HepG2 (cell line): ENCODE measurements around the gene ZFR.
"Not testable (repeated sequence)": the region's sequence is repeated elsewhere in the genome, so short reads cannot be mapped to it uniquely, and the experiment has no call there.

Source experiments
- CTCF ChIP-seq: sonication (generic); formaldehyde crosslinking; IDR thresholded peaks from 2 replicates; pipeline ENCODE4 v1.5.0; 2020; ENCODE audit warnings: mild to moderate bottlenecking, missing genetic modification reagents, moderate library complexity
- ELF1 ChIP-seq: sonication (generic); formaldehyde crosslinking; IDR thresholded peaks from 2 replicates; pipeline ENCODE4 v1.4.0; 2020; ENCODE audit warnings: missing genetic modification reagents
- MTA3 ChIP-seq: sonication (generic); formaldehyde crosslinking; IDR thresholded peaks from 2 replicates; pipeline ENCODE4 v1.4.0; 2020; ENCODE audit warnings: missing genetic modification reagents
- NFE2L1 ChIP-seq: sonication (generic); formaldehyde crosslinking; IDR thresholded peaks from 2 replicates; pipeline ENCODE4 v1.4.0; 2020; ENCODE audit warnings: missing genetic modification reagents, mild to moderate bottlenecking, borderline replicate concordance
- PCBP2 ChIP-seq: fragments of 200-400 bp; formaldehyde crosslinking; optimal IDR thresholded peaks from 2 replicates; pipeline ENCODE3; 2018; ENCODE audit warnings: low read length, low read depth; ENCODE audit not compliant: poor library complexity, severe bottlenecking
- PHF20 ChIP-seq: sonication (generic); formaldehyde crosslinking; IDR thresholded peaks from 2 replicates; pipeline ENCODE4 v1.5.0; 2020; ENCODE audit warnings: mild to moderate bottlenecking, missing genetic modification reagents
- PHF8 ChIP-seq: sonication (generic); formaldehyde crosslinking; IDR thresholded peaks from 2 replicates; pipeline ENCODE4 v1.5.0; 2020; ENCODE audit warnings: missing genetic modification reagents
- SP2 ChIP-seq: sonication (generic); formaldehyde crosslinking; IDR thresholded peaks from 2 replicates; pipeline ENCODE4 v1.5.1; 2020; ENCODE audit warnings: mild to moderate bottlenecking, missing genetic modification reagents
- ZFP41 ChIP-seq: sonication (generic); formaldehyde crosslinking; IDR thresholded peaks from 2 replicates; pipeline ENCODE4 v1.4.0; 2020; ENCODE audit warnings: mild to moderate bottlenecking, missing genetic modification reagents, borderline replicate concordance
- ZNF205 ChIP-seq: IDR thresholded peaks from 2 replicates; pipeline ENCODE4 v1.6.1; 2018; ENCODE audit warnings: missing biosample characterization, missing genetic modification reagents
- ZNF282 ChIP-seq: fragments of 450-650 bp; IDR thresholded peaks from 2 replicates; pipeline ENCODE4 v1.6.1; 2018; ENCODE audit not compliant: partially characterized antibody
- ZNF432 ChIP-seq: sonication (generic); formaldehyde crosslinking; IDR thresholded peaks from 2 replicates; pipeline ENCODE4 v1.5.0; 2020; ENCODE audit warnings: missing genetic modification reagents, mild to moderate bottlenecking, borderline replicate concordance
- ZNF530 ChIP-seq: sonication (generic); formaldehyde crosslinking; IDR thresholded peaks from 2 replicates; pipeline ENCODE4 v1.5.0; 2020; ENCODE audit warnings: low read depth, mild to moderate bottlenecking, missing genetic modification reagents

GRCh38 chr5:32321787-32322186 is 122.8 kb downstream of the ZFR start:
- not testable (repeated sequence) for TF ChIP-seq PHF20 (CRISPR knock-in tag); ZFP41 (CRISPR knock-in tag); ZNF432; PHF8 (CRISPR knock-in tag); CTCF (CRISPR knock-in tag); NFE2L1; SP2 (CRISPR knock-in tag); PCBP2; ZNF282; ZNF530 (CRISPR knock-in tag); MTA3 (CRISPR knock-in tag); ZNF205; ELF1
